GM19324 (cell line): ENCODE measurements around the gene IL34.
"Not testable (repeated sequence)": the region's sequence is repeated elsewhere in the genome, so short reads cannot be mapped to it uniquely, and the experiment has no call there.

Source experiments
- ATAC-seq: cut with Tn5 transposase; IDR thresholded peaks from one replicate; pipeline ENCODE4 v1.9.1; 2021; ENCODE audit warnings: mild to moderate bottlenecking, moderate library complexity; ENCODE audit not compliant: unreplicated experiment, low FRiP score

The IL34 gene

DNA sequence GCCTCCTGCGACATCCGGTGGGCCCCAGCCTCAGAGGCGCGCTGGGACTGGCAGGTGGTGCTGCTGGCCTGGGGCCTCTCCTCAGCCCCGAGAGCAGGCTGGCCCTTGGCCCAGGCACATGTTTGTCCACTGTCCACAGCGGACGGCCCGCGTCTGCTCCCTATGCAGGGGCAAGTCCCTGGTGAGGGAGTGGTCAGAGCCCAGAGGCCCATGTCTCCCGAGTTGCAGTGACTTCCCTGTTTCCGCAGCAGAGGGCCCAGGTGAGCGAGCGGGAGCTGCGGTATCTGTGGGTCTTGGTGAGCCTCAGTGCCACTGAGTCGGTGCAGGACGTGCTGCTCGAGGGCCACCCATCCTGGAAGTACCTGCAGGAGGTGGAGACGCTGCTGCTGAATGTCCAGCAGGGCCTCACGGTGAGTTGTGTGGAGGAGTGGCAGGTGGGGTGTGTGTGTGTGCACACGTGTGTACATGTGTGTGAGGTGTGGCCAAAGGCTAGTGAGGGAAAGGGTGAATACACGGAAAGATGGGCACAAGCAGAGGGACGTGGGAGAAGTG is 10.4 kb downstream of the IL34 start:
- ATAC-seq = no peak

DNA sequence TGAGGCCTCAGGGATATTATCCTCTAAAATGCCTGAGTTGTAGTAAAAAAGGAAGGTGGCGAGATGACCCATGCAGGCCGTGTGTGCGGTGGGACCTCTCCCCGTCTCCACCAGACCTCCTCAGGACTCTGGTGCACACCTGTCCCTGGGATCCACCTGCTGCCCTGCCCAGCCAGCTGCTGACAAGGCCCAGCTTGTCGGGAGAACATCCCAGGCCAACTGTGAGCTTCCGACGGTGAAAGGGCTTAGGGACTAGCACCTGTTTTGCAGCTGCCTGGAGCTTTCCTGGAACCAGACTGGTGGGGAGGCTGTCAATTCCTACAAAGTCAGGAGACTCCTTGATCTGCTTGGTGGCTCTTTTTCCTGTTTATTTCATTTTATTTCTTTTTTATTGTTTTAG is 11.6 kb downstream of the IL34 start:
- ATAC-seq = no peak

DNA sequence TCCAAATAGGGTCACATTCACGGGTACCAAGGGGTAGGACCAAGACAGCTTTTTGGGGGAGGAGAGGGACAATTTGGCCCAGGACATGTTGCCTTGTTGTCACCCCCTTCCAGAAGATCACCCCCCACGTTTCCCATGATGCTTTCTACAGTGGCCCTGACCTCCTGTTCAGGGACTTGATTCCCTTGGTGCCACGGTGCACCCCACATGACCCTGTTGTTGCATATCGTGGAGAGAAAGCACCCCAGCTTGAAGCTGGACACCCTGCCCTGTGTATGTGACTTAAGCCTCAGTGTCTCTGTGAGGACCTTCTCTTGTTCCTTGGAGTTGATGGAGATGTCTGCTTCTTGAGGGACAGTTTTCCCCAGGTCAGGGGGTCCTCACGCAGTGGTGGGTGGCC is 12.6 kb downstream of the IL34 start:
- no peak for ATAC-seq

DNA sequence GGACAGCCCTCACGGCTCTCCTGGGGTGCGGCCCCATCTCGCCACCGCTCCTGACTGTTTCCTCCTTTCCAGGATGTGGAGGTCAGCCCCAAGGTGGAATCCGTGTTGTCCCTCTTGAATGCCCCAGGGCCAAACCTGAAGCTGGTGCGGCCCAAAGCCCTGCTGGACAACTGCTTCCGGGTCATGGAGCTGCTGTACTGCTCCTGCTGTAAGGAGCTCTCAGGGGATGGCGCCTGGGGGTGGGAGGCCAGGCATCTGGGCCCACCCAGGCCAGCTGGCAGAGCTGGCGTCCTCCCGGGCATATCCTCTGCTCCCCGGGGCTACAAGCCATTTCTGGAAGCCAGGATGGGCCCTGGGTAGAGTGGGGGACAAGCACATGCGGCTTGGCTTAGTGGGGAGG is 13.2 kb downstream of the IL34 start:
- ATAC-seq = no peak

DNA sequence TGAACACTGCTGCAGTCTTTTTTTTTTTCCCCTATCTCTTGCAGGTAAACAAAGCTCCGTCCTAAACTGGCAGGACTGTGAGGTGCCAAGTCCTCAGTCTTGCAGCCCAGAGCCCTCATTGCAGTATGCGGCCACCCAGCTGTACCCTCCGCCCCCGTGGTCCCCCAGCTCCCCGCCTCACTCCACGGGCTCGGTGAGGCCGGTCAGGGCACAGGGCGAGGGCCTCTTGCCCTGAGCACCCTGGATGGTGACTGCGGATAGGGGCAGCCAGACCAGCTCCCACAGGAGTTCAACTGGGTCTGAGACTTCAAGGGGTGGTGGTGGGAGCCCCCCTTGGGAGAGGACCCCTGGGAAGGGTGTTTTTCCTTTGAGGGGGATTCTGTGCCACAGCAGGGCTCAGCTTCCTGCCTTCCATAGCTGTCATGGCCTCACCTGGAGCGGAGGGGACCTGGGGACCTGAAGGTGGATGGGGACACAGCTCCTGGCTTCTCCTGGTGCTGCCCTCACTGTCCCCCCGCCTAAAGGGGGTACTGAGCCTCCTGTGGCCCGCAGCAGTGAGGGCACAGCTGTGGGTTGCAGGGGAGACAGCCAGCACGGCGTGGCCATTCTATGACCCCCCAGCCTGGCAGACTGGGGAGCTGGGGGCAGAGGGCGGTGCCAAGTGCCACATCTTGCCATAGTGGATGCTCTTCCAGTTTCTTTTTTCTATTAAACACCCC is 13.8 kb downstream of the IL34 start:
- ATAC-seq = no peak

DNA sequence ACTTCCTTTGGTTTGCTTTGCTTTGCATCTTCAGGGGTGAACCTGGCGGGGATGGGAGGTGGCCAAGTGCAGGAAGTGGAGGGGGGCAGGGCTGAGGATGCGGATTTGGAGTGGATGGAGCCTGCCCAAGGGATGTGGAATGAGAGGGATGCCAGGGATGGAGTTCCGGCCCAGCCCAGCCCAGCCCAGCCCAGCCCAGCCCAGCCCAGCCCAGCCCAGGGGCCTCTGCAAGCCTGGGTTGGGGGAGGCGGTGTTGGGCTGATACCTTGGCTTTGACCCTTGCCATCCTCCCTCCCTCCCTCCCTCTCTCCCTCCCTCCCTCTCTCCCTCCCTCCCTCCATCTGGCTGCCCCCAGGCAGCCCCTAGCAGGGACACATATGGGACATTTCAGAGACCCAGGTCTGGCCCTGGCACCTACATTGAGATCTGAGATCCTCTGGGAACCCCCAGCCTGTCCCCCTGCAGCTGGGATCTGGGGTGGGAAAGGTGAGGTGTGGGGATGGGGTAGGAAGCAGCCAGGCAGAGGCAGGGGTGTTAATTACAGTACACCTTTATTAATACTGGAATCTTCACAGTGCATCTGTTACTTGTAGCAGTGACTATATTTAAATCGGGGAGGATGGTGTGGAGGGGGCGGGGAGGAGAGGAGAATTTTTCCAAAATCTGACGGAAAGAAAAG is 14.5 kb downstream of the IL34 start:
- ATAC-seq = no peak

DNA sequence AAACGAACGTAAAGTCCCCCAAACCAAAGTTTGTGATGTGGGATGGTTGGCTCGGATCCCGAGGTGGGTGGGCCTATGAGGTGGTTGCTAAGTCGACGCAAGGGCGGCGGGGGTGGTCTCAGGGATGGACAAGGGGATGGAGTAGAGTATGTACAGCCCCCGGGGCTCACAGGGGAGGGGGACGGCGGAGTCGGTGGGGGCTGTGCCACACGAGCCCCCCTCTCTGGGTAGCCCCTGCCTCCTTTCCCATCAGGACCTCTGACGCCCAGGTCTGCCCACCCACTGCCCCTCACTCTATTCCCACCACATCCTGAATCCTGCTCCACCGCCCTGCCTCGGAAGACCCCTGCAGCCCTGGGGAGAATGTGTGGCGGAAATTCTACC is 15.2 kb downstream of the IL34 start:
- ATAC-seq = no peak

DNA sequence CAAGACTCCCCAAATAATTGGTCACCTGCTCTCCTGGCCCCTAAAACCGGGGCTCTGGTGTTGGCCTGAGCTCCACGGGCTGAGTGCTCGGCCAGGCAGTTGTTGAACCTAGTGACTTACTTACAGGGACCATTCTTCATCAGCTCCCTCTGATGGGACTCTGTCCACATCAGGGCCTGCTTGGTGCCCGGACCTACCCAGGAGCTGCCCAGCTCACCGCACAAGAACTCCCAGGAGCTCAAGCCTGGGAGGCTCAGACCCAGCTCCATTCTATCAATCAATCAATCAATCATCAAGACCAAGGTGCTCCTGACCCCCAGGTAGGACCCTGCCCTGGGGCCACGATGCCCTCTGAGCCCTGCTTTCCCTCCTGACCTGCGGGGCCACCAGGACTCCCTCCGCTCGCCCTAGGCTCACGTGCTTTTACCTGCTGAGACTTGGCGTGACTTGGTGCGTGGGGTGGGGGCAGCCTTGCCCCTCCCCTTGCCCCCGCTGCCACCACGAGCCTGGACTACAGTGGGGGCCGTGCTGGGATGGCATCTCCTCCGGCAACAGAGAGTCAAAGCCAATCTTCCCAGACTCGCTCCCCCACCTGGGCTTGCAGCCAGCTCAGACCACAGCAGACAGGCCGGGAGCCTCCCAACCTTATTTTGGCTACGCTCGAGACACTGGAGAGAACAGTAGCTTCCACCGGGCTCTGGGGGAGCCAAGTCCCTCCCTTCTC is 15.7 kb downstream of the IL34 start:
- ATAC-seq = no peak

DNA sequence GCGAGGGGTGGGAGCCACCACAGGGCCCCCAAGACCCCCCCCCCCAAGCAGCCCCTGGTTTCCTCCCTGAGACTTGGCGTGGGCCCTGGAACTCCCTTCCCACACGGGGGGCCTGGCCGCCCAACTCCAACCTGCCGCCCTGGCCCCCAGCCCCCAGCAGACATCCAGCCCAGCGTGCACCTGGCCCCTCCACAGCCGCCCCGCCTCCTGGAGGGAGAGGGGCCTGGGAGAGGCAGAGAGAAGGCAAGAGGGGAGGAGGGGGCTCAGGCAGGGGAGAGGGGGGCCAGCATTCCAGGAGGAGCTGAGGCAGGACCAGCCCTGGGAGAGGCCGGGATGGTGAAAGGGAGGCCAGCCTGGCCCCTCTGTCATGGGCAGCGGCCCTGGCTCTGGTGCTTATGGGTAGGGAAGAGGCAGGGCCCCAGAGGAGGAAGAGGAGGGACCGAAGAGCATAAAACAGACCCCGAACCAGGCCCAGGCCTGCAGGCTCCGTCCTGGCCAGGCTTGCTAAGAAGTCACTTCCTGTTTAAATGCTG is 16.7 kb downstream of the IL34 start:
- no peak for ATAC-seq

DNA sequence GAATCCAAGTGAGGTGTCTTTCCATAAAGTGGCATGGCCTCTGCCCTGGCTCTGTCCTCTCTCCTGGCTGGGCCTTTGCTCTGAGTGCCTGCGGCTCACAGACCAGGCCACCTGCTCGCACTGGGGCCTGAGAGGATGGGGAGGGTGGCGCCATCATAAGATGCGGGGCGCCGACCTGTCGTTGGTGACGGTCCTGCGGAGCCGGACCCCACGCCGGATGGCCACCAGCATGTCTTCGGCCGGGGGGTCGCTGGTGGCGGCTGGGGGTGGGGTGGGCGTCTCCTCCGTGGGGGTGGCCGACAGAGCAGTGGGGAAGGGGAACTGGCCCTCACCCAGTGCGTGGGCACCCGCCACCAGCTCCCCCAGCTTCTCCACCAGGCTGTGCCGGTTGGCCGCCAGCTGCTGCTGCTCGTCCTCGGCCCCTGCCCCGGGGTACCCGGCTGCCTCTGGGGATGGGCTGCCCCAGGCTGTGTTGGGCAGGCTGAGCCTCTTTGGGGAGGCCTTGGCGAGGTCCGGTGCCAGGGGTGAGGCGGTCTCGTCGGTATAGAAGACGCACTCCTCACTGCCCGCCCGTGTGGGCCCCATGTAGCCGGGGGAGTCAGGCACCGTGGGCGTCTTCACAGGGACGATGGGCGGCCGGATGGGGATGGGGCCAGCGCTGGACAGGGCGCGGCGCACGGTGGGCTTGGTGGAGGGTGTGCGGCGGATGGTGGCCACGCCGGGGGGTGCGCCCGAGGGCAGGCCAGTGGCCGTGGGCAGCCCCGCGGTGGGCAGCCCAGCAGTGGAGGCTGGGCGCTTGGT is 17.4 kb downstream of the IL34 start:
- no peak for ATAC-seq

DNA sequence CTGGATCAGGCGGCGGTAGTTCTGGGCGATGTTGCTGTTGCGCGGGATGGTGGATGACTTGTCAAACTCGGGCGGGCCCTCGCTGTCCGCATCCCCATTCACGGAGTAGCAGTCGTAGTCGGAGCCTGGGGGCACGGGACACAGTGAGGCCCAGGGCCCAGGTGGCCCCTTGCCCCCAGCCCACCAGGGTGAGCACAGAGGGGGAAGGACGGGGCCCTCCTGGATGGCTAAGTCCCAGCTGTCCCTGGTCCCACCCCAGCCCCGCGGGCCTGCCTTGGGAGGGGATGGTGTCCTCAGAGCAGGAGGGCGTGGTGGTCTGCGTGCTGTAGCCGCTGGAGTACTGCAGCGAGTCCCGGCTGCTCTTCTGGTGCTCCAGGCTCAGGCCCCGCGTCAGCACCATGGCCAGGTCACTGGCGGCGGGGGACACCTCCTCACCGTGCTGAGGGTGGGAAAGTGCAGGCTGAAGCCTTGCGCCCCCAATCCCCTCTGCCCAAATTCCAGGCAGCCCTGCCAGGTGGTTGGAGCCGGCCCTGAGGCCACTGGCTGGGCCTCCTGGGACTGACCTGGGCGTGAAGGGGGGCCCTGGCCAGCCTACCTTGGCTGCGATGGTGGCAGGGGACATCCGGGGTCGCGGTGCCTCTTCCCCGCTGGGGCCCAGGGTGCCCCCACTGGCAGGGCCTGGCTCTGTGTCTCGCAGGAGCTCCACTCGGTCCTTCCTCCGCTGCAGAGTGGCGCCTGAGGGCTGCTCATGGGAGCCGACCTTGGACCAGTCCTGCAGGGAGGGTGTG is 18.2 kb downstream of the IL34 start:
- ATAC-seq = no peak

DNA sequence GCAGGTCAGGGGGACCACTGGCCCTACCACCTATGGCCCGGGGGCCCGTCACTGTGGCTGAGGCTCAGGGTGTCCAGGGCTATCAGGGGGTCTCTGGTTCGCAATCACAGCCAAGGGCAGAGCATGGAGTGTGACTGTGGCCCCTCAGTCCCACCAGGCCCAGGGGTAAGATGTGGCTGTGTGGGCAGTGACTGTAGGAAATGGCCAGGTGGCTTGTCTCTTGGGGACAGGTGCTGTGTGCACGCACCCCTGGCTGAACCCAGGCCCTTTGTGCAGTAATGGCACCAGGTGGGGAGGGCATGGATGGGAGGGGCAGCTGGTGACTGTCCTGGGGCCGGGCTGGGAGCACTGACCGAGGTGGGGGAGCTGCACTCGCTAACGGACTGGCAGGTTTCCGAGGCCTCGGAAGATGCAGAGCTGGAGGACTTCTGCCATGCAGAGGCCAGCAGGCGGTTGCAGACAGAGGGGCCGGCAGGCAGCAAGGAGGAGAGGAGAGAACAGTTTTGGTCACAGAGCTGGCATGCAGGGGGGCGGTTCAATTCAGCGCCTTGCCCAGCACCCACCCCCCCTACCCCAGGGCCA is 18.8 kb downstream of the IL34 start:
- no peak for ATAC-seq

DNA sequence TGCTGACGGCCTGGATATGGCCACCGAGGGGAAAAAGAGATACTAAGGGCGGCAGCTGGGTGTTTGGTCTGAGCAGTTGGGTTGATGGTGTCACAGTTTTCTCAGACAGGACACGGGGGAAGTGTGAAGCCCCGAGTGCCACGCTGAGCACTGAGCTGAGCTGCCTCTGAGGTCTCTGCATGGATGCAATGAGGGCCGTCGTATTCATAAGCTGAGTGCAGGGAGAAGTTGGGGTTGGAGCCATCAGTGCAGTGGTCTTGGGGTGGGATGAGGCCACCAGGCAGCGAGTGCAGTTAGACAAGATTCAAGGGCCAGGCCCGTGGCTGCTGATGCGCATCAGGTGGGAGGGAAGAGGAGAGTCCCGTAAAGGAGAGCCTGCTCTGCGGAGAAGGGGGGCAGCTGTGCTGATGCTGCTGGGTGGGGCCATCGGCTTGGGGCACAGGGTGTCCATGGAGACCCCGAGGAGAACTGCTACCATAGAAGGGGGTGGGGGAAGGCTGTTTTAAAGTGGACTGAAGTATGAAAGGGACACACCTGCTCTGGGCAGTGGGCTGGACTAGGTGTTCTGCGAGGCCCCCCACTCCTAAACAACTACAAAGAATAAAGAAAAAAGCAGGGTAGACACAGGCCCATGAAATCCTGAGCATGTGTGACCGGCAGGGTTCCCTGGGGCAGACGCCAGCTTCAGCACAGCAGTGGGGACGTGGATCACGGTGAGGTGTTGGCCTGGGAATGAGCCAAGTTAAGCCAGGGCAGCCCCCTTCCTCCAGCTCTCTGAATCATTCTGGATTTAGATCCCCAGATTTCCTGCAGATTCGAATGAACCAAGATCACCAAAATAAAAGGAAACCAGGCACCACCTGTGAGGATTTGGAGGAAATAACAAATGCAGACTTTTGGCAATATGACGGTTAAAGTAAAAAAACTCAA is 19.7 kb downstream of the IL34 start:
- no peak for ATAC-seq

DNA sequence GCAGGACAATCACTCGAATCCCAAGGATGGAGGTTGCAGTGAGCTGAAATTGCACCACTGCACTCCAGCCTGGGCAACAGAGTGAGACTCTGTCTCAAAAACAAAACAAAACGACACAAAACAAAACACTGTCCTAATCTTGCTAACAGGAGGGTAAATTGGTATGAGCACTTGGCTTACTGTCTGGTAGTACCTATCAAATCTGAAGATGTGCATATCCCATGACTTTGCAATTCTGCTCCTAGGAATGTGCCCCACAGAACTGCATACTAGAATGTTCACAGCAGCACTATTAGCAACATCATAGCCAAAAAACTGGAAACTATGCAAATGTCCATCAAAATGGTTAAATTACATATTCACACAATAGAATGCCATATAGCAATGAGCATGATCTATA is 23.8 kb downstream of the IL34 start:
- no peak for ATAC-seq

DNA sequence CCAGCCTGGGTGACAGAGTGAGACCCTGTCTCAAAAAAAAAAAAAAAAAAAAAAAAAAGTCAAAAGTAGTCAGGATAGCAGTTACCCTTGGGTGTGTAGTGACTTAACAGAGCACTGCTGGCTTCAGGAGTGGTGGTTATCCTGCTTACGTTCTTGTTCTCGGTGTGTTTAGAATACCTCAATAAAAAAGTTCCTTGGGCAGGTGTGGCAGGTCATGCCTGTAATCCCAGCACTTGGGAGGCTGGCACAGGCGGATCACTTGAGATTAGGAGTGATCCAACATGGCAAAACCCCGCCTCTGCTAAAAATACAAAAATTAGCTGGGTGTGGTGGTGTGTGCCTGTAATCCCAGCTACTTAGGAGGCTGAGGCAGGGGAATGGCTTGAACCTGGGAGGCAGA is 24.6 kb downstream of the IL34 start:
- not testable (repeated sequence) for ATAC-seq

DNA sequence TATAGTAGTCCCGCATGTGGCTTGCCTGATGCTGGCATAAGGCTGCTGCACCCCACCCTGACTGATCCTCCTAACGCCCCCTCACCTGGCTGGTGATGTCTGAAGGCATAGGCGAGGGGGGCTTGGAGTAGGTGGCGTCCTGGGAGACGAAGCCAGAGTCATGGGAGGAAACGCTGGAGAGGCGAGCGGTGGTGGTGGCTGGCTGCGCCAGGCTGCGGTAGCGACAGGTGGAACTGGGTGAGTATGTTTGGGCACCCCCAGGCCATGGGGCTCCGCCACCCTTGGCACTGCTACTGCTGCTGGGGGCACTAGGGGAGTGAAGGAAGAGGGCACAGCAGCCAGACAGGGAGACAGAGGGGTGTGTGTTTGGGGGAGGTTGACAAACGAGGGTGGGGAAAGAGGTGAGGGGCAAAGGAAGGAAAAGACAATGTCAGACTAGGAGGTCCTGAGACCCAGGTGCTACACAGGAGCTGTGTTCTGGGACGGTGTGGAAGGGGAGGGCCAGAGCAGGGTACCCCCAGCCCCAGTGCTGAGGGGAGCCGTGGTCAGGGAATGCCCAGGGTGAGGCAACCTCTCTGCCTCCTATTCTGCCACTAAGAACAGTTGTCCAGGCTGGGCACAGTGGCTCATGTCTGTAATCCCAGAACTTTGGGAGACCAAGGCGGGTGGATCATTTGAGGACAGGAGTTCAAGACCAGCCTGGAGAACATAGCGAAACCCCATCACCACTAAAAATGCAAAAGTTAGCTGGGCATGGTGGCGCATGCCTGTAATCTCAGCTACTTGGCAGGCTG is 28.1 kb downstream of the IL34 start:
- ATAC-seq = no peak

DNA sequence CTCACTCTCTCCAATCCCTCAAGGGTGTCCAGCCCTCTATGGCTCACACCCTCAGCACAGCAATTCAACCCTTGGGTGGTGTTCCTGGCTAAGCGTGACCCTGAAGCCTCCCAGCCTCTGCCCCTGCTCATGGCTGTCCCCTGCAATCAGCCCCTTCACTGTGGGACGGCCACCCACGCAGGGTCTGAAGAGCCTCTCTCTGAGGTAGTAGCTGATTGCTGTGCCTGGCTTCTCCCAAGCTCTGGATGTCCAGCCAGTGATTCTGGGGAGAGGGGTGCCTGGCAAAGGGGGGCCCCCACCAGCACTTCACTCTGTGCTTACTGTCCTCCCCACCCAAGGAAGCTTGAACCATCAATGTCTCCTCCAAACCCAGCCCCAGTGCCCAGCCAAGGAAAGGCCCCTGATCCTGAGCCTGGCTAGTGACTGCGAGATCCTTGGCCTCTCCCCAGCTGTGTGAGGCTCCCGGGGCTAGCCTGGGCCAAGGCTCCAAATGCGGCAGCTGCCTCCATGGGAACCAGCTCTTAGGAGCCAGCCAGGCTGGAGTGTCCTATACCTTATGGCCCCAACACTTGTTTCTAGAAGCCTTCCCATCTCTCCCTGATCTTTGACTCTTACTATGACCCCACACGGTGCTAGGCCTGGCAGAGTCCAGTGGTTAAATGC is 29.6 kb downstream of the IL34 start:
- no peak for ATAC-seq
